WTC11 (cell line): ENCODE results near the gene TEX14. TPM values are rescaled to one million over a fixed set of nuclear protein-coding genes. Genes with fewer than 3 reads are reported as not detected.
"Not testable (repeated sequence)": the region's sequence is repeated elsewhere in the genome, so short reads cannot be mapped to it uniquely, and the experiment has no call there.

ENCODE experiments used
- ATAC-seq: fragments of 200-7000 bp; cut with Tn5 transposase; 2 replicates; pipeline ENCODE4 v1.10.0; 2021; ENCODE audit warnings: mild to moderate bottlenecking, moderate library complexity
- CTCF ChIA-PET: fragments of 300-600 bp; sonication (Branson Sonifier 250); formaldehyde crosslinking; loops from one replicate; lab custom pipeline; 2021; ENCODE audit warnings: antibody characterized with exemption; lab: Charles Lee
- POLR2A ChIA-PET: fragments of 350-600 bp; sonication (Branson Sonifier 250); formaldehyde crosslinking; loops from one replicate; lab custom pipeline; 2021; ENCODE audit warnings: antibody characterized with exemption; lab: Charles Lee
- DNase-seq: peaks from one replicate; pipeline ENCODE4 v3.0.0; 2021; ENCODE audit warnings: low spot score
- H3K27ac Mint-ChIP-seq: 2 replicates; pipeline ENCODE4 v1.8.0; 2021; ENCODE audit warnings: mixed read lengths
- H3K27me3 Mint-ChIP-seq: 2 replicates; pipeline ENCODE4 v1.8.0; 2021; ENCODE audit warnings: low read depth, mild to moderate bottlenecking, moderate library complexity, mixed read lengths
- H3K36me3 Mint-ChIP-seq: 2 replicates; pipeline ENCODE4 v1.8.0; 2021; ENCODE audit warnings: mixed read lengths
- H3K4me1 Mint-ChIP-seq: 2 replicates; pipeline ENCODE4 v1.8.0; 2022; ENCODE audit warnings: mixed read lengths
- H3K4me3 Mint-ChIP-seq: 2 replicates; pipeline ENCODE4 v1.8.0; 2021; ENCODE audit warnings: mild to moderate bottlenecking, moderate library complexity, mixed read lengths
- H3K9me3 Mint-ChIP-seq: 2 replicates; pipeline ENCODE4 v1.8.0; 2021; ENCODE audit warnings: mixed read lengths
- ELF4 ChIP-seq: sonication (generic); formaldehyde crosslinking; IDR thresholded peaks from 2 replicates; pipeline ENCODE4 v1.8.1; 2022; ENCODE audit warnings: low read depth, mild to moderate bottlenecking, moderate library complexity, missing genetic modification reagents
- MXD4 ChIP-seq: fragments of 250-450 bp; sonication (Bioruptor Pico); IDR thresholded peaks from 2 replicates; pipeline ENCODE4 v1.8.0; 2021; ENCODE audit warnings: mild to moderate bottlenecking, moderate library complexity, borderline replicate concordance
- MYBL2 ChIP-seq: sonication (generic); formaldehyde crosslinking; IDR thresholded peaks from 2 replicates; pipeline ENCODE4 v1.8.1; 2023; ENCODE audit warnings: mild to moderate bottlenecking, moderate library complexity, missing genetic modification reagents
- SOX15 ChIP-seq: fragments of 250-450 bp; sonication (Bioruptor Pico); IDR thresholded peaks from 2 replicates; pipeline ENCODE4 v1.9.0; 2021; ENCODE audit warnings: mild to moderate bottlenecking
- total RNA-seq: library from RNA; stranded (reverse); gene quantifications from 3 replicates; pipeline ENCODE4 v1.2.3, GENCODE V29; 2021
- TF ChIP-seq, protein P1 (sequence below): sonication (generic); formaldehyde crosslinking; IDR thresholded peaks from 2 replicates; pipeline ENCODE4 v1.8.1; 2023; ENCODE audit warnings: mild to moderate bottlenecking, missing genetic modification reagents
- TF ChIP-seq, protein P2 (sequence below): sonication (generic); formaldehyde crosslinking; IDR thresholded peaks from 2 replicates; pipeline ENCODE4 v1.8.0; 2022; ENCODE audit warnings: mild to moderate bottlenecking, missing genetic modification reagents
- TF ChIP-seq, protein P3 (sequence below): fragments of 200-600 bp; IDR thresholded peaks from 2 replicates; pipeline ENCODE4 v1.8.0; 2022; ENCODE audit warnings: antibody characterized with exemption
- TF ChIP-seq, protein P4 (sequence below): sonication (generic); formaldehyde crosslinking; IDR thresholded peaks from 2 replicates; pipeline ENCODE4 v1.8.1; 2023; ENCODE audit warnings: mild to moderate bottlenecking, missing genetic modification reagents, moderate library complexity

Gene TEX14
- total RNA-seq, 1 experiment from 2014 or later: 1.4 TPM

DNA sequence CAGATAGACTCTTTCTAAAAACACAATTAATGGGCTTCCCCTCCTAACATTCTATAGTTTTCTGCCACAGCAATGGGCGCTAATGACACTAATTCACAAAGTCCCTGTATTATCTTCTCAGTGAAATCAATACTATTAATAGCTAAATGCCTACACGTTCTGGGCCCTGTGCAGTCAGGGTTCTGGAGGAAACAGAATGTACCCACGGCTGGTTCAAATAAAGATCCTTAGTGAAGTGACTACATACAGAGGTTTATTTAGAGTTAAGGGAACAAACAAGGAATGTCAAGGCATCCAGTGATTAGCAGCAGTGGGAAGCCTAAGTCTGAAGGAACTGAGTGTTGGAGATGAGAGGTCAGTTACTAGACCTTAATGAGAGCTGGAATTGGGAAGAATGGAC, 133.9 kb downstream of the TEX14 start (continued):
- TF ChIP-seq, protein P1, sequence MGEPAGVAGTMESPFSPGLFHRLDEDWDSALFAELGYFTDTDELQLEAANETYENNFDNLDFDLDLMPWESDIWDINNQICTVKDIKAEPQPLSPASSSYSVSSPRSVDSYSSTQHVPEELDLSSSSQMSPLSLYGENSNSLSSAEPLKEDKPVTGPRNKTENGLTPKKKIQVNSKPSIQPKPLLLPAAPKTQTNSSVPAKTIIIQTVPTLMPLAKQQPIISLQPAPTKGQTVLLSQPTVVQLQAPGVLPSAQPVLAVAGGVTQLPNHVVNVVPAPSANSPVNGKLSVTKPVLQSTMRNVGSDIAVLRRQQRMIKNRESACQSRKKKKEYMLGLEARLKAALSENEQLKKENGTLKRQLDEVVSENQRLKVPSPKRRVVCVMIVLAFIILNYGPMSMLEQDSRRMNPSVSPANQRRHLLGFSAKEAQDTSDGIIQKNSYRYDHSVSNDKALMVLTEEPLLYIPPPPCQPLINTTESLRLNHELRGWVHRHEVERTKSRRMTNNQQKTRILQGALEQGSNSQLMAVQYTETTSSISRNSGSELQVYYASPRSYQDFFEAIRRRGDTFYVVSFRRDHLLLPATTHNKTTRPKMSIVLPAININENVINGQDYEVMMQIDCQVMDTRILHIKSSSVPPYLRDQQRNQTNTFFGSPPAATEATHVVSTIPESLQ: no peak
- no peak for TF ChIP-seq MYBL2 (CRISPR knock-in tag)

DNA sequence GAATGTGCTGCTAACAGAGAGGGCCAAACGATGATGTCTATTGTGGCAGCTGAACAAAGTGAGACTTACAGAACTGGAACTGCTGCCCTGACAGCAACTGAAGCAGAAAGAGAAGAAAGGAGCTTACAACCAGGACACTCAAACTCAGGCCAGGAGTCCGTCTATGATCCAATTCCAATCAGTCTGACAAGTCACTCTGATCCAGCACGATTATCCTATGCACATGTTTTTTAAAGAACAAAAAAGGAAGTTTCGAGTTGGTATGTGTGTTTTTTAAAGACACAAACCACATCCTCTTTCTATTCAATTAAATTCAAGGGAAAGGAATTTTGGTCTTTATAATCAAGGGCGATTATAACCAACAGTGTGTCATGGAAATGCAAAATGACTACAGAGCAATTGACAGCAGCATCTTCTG, 135.0 kb downstream of the TEX14 start:
- Mint-ChIP-seq H3K4me1 (no peaks in the 10 kb centered on the region), H3K9me3 (no peaks in the 10 kb centered on the region), H3K27me3 (no peaks in the 10 kb centered on the region), H3K27ac (no peak overlapping the region), H3K4me3 (no peak overlapping the region), H3K36me3 (no peaks in the 10 kb centered on the region)
- DNase-seq (no peak), ATAC-seq (no peak)
- CTCF ChIA-PET: interaction anchor here (0.9 kb wide), 1 partner anchor 15 kb away, joined by 4 read pairs; no protein-coding TSS in a partner anchor
- POLR2A ChIA-PET: no interaction called here
- TF ChIP-seq ELF4 (CRISPR knock-in tag) (no peak), SOX15 (CRISPR knock-in tag) (no peak), MXD4 (no peak)

DNA sequence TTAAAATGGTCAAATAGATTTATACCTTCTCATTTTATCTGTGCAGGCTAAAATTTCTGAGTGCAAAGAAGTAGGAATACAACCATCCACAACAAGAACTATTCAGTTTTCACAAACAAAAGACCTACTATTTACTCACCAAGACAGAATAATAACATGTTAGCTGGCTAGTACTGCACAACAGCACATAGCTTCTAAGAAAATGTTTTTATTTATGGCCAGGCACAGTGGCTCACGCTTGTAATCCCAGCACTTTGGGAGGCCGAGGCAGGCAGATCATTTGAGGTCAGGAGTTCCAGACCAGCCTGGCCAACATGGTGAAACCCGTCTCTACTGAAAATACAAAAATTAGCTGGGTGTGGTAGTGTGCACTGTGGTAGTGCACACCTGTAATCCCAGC, 136.7 kb downstream of the TEX14 start:
- H3K4me3 Mint-ChIP-seq, H3K9me3 Mint-ChIP-seq, H3K4me1 Mint-ChIP-seq, H3K27me3 Mint-ChIP-seq, H3K36me3 Mint-ChIP-seq, DNase-seq, ATAC-seq, H3K27ac Mint-ChIP-seq: not testable (repeated sequence)
- ChIA-PET POLR2A (interaction anchor here (0.7 kb wide), 1 partner anchor 119 kb away, joined by 4 read pairs; no protein-coding TSS in a partner anchor), CTCF (interaction anchor here (0.6 kb wide), 1 partner anchor 22 kb away, joined by 3 read pairs; no protein-coding TSS in a partner anchor)

DNA sequence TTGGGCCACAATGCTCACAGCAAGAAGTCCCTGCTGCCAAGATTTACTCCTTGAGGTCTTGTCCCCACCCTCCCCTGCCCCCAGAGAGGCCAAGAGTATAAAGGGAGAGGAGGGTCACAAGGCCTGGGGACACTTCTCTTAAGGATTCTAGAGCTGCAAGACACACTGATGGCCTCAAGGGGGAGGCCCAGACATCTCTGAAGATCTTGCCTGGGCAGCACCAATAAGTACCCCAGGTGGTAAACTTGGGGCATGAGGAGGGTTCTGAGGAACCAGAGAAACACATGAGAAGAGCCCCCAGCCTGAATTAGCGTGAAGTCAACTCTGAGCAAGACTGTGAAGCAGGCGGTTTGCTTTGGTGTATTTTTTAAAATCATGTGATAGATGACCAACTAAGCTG, 150.6 kb downstream of the TEX14 start:
- TF ChIP-seq ELF4 (CRISPR knock-in tag): no peak
- TF ChIP-seq, protein P2, sequence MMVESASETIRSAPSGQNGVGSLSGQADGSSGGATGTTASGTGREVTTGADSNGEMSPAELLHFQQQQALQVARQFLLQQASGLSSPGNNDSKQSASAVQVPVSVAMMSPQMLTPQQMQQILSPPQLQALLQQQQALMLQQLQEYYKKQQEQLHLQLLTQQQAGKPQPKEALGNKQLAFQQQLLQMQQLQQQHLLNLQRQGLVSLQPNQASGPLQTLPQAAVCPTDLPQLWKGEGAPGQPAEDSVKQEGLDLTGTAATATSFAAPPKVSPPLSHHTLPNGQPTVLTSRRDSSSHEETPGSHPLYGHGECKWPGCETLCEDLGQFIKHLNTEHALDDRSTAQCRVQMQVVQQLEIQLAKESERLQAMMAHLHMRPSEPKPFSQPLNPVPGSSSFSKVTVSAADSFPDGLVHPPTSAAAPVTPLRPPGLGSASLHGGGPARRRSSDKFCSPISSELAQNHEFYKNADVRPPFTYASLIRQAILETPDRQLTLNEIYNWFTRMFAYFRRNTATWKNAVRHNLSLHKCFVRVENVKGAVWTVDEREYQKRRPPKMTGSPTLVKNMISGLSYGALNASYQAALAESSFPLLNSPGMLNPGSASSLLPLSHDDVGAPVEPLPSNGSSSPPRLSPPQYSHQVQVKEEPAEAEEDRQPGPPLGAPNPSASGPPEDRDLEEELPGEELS (CRISPR knock-in tag): no peak
- TF ChIP-seq, protein P3, sequence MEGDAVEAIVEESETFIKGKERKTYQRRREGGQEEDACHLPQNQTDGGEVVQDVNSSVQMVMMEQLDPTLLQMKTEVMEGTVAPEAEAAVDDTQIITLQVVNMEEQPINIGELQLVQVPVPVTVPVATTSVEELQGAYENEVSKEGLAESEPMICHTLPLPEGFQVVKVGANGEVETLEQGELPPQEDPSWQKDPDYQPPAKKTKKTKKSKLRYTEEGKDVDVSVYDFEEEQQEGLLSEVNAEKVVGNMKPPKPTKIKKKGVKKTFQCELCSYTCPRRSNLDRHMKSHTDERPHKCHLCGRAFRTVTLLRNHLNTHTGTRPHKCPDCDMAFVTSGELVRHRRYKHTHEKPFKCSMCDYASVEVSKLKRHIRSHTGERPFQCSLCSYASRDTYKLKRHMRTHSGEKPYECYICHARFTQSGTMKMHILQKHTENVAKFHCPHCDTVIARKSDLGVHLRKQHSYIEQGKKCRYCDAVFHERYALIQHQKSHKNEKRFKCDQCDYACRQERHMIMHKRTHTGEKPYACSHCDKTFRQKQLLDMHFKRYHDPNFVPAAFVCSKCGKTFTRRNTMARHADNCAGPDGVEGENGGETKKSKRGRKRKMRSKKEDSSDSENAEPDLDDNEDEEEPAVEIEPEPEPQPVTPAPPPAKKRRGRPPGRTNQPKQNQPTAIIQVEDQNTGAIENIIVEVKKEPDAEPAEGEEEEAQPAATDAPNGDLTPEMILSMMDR: peak; percentile 46; the same call in 1 of the 2 replicates
- TF ChIP-seq, protein P4, sequence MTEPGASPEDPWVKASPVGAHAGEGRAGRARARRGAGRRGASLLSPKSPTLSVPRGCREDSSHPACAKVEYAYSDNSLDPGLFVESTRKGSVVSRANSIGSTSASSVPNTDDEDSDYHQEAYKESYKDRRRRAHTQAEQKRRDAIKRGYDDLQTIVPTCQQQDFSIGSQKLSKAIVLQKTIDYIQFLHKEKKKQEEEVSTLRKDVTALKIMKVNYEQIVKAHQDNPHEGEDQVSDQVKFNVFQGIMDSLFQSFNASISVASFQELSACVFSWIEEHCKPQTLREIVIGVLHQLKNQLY (CRISPR knock-in tag): no peak
- TF ChIP-seq, protein P1: no peak
- H3K9me3 Mint-ChIP-seq: no peaks in the 10 kb centered on the region
- DNase-seq (peak; percentile 42), ATAC-seq (peak; percentile 96)
- peaks cover 7% of the 10 kb centered on the region for H3K27me3 Mint-ChIP-seq
- H3K27ac Mint-ChIP-seq: no peak overlapping the region
- peaks cover 13% of the 10 kb centered on the region for H3K4me1 Mint-ChIP-seq
- CTCF ChIA-PET: interaction anchor here (0.5 to 3.3 kb wide), 29 partner anchors 10 to 916 kb away, joined by 3 to 43 read pairs (median 4); no protein-coding TSS in a partner anchor
- POLR2A ChIA-PET: interaction anchor here (0.5 kb wide), 1 partner anchor 462 kb away, joined by 5 read pairs; no protein-coding TSS in a partner anchor
- no peak overlapping the region for H3K4me3 Mint-ChIP-seq
- no peaks in the 10 kb centered on the region for H3K36me3 Mint-ChIP-seq
